DMS153 (cell line): ENCODE data around the gene ADAM22.

ENCODE experiments used
- DNase-seq: peaks from one replicate; lab custom pipeline; 2025; lab: John Stamatoyannopoulos, UW

Gene ADAM22

GRCh38 chr7:88217675-88218428, 283.8 kb downstream of the ADAM22 start:
- DNase-seq, result no peak

GRCh38 chr7:88218429-88218745, 284.3 kb downstream of the ADAM22 start:
- no peak for DNase-seq

- peak; percentile 15 for DNase-seq
Measured at GRCh38 chr7:88218836-88219605, 285.0 kb downstream of the ADAM22 start.

- peak; percentile 61 for DNase-seq
Measured at GRCh38 chr7:88219781-88220747, 286.0 kb downstream of the ADAM22 start, which contains the start of gene SRI. Gene SRI, minus strand, starts transcription at chr7:88220038. Its CDS starts 12 bp downstream, at chr7:88220026.

DNA sequence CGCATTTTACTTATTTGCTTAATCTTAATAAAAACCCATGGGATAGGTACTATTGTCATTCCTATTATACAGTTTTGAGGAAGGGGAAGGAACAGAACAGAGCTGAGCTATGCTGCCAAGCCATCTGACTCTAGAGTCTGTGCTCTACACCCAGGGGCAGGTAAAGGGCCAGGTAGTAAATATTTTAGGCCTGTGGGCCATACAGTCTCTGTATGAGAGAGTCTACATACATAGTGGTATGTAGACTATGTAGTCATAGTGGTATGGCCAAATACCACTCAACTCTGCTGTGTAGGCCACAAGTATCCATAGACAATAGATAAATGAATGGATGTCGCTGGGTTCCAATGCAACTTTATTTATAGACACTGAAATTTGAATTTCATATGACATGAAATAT, 289.2 kb downstream of the ADAM22 start:
- DNase-seq, result no peak

GRCh38 chr7:88224601-88225275, 290.7 kb downstream of the ADAM22 start:
- no peak for DNase-seq

- DNase-seq, result no peak
Measured at GRCh38 chr7:88226201-88226600, 292.1 kb downstream of the ADAM22 start.

GRCh38 chr7:88226886-88227516, 292.9 kb downstream of the ADAM22 start:
- no peak for DNase-seq

- no peak for DNase-seq
Measured at GRCh38 chr7:88229302-88229995, 295.4 kb downstream of the ADAM22 start.

DNA sequence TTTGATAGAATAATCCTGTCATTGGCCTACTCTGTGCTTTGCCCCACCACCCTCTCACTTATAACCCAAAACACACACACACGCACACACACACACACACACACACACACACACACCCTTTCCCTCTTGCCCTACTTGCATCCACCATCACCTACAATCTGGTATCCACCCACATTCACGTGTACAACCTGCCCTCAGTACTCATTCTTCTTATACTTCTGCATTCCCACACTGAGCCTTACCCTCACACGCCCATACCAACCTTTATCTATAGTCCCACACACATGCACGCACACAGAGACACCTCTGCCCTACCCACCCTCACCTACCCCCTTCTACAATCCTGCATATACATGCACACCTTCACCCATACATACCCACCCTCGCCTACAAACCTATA, 296.6 kb downstream of the ADAM22 start:
- DNase-seq, result no peak

DNA sequence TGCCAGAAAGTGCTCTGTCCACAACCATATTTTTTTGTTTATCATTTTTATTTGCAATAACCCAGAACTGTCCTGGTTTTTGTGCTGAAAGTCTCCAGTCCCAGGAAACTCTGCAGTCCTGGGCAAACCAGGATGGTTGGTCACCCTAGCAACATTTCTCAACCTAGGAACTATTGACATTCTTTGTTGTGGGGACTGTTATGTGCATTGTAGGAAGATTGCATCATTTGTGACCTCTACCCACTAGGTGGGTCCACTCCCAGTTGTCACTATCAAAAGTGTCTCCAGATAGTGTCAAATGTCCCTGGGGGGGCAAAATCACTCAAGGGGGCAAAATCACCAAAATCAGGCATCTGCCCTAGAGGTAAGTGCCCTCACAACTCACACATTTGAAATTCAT, 299.8 kb downstream of the ADAM22 start:
- no peak for DNase-seq

DNA sequence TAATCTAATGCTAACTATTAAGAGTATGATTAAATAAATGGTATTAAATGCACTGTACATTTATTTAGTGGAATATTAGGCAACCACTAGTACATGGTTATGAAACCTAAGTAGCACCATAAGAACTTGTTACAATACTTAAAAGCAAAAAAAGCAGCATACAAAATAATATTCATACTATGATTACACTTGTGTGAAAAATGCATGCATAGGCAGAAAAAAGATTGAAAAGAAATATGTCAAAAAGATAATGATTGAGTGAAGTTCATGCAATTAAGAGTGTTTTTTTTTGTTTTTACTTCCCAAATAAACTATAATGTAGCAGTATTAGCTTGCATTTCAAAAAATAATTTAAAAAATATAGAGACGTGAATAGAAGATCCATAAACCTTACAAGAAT, 305.8 kb downstream of the ADAM22 start:
- DNase-seq, result no peak

GRCh38 chr7:88243345-88243909, 309.4 kb downstream of the ADAM22 start:
- DNase-seq, result peak; percentile 16

DNA sequence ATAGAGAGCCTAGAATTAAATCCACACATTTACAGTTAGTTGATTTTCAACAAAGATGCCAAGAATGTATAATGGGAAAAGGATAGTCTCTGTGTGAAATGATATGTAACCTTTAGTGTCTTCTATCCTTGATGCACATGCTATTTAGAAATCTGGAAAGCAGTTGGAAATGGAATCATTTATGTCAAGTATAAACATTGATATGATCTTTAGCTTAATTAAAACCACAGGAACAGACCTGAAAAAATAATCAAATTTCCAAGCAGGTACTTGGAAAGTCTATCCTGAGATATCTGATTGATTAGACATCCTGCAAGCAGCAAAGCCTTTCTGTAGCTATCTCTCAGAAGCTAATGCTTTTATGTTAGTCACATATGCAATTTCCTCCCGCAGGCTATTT, 310.2 kb downstream of the ADAM22 start:
- DNase-seq, result no peak
